ENCODE data around the gene ZNF532. TPM values are rescaled to one million over a fixed set of nuclear protein-coding genes. Genes with fewer than 3 reads are reported as not detected.

Gene ZNF532
- total and polyA plus RNA-seq, 9 of the 15 experiments (the other 6 are each of a cell fraction or from before 2014, with no cell fraction given), result 0.42 TPM; not detected in 8

DNA sequence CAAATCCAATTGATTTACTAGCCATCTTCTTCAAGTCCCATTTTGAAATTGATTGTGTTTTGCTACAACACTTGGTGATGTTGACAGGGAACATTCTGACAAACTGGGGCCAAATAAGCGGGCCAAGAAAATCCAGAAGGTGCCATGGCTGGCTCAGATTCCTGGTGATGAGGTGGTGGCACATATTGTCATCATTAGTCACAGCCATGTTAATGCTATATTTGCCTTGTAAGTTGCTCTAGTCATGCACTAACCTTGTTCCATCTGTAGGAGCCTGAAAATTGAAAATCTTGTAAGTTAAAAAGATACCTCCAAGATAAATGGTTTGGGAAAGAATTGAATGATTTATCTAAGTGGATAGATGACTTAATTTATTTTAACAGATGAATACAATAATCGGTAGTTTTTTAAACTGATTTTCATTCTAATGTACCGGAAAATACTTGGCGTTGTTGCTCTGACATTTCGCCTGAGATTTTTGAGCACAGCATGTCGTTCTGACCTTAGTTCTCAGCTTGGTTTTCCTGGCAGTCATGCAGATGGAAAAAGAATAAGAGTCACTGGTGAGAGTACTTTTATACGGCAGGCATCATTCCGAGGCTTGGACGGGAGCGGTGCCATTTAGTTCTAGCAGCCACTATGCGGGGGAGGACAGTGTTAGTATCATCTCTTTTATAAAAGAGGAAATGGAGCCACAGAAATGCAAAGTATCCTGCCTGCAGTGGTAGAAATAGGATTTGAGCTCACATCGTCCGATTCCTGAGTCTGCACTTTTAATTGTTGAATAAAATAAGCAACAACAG is 133.9 kb downstream of the ZNF532 start:
- CTCF ChIA-PET (ENCODE audit: low intra/inter-chr PET ratio), result no interaction called here
- no TSS peak for BruUV-seq (replicated peaks)
- H4K20me1 ChIP-seq (replicated peaks; ENCODE audit: control insufficient read depth, insufficient read depth, low read length), result no peaks in the 10 kb centered on the region
- DNase-seq (ENCODE audit: extremely low read depth in 1 of 4, low spot score in 3 of 4), result no peak
- H3K9me3 ChIP-seq (replicated peaks; ENCODE audit: control insufficient read depth, insufficient read depth, low read depth, low read length), result no peaks in the 10 kb centered on the region
- H3K9me1 ChIP-seq (ENCODE audit: control insufficient read depth, insufficient read depth, low read length), result no peaks in the 10 kb centered on the region
- no peak overlapping the region for H3K4me3 ChIP-seq
- no peak overlapping the region for H3K27ac ChIP-seq (ENCODE audit: extremely low read depth, low read depth, low read length)
- no peak for ATAC-seq
- FAIRE-seq, result no peak
- H3K9ac ChIP-seq (ENCODE audit: insufficient read depth in 1 of 2, low read depth in 2 of 2, low read length in 2 of 2), result no peak overlapping the region
- WGBS (ENCODE audit: insufficient coverage, low coverage, missing lambda C conversion rate), result under 1% methylated on average over 13 of the region's 13 CpGs
- H2AFZ ChIP-seq (ENCODE audit: low read depth, low read length), result no peak overlapping the region
- TF ChIP-seq TGIF2 (CRISPR knock-in tag; IDR thresholded peaks at IDR 0.05) (no peak), HMG20A (CRISPR knock-in tag; conservative IDR thresholded peaks at IDR 0.05) (no peak), IFI16 (CRISPR knock-in tag; IDR thresholded peaks at IDR 0.05) (no peak), TARDBP (IDR thresholded peaks at IDR 0.05) (no peak), NELFE (IDR thresholded peaks at IDR 0.05; ENCODE audit: insufficient read depth, insufficient read length) (no peak), PHB2 (IDR thresholded peaks at IDR 0.05; ENCODE audit: low read depth) (no peak), IRF9 (tag; IDR thresholded peaks at IDR 0.05) (no peak), LEF1 (IDR thresholded peaks at IDR 0.05) (no peak), GATAD2A (IDR thresholded peaks at IDR 0.05) (no peak)
- no peaks in the 10 kb centered on the region for H3K79me2 ChIP-seq (ENCODE audit: control insufficient read depth, insufficient read depth, low read length)
- H3K4me1 ChIP-seq (replicated peaks in 1 of 2; ENCODE audit: control insufficient read depth in 2 of 2, insufficient read depth in 2 of 2, low read length in 2 of 2), result no peaks in the 10 kb centered on the region
- H3K36me3 ChIP-seq (ENCODE audit: control insufficient read depth, insufficient read depth, low read length), result no peaks in the 10 kb centered on the region
- intact Hi-C loops (cut with micrococcal nuclease), result no loop called here
- in situ Hi-C loops (cut with MboI), result no loop called here
- H3K27me3 ChIP-seq (ENCODE audit: control insufficient read depth in 2 of 2, insufficient read depth in 2 of 2, low read length in 2 of 2), result no peaks in the 10 kb centered on the region; a peak in 1 of 5 replicates
- POLR2A ChIA-PET, result no interaction called here
- no peak overlapping the region for H3K4me2 ChIP-seq (ENCODE audit: insufficient read depth, low read length)
